SH-SY5Y (cell line): ENCODE results near the gene CCDC159.

Source experiments
- GATA2 ChIP-seq: IDR thresholded peaks from 2 replicates; pipeline ENCODE4 v1.6.1; 2011; ENCODE audit warnings: mild to moderate bottlenecking, low read depth, low read length
- GATA3 ChIP-seq: IDR thresholded peaks from 2 replicates; pipeline ENCODE4 v1.6.1; 2011; ENCODE audit warnings: low read depth, mild to moderate bottlenecking, low read length, moderate library complexity

DNA sequence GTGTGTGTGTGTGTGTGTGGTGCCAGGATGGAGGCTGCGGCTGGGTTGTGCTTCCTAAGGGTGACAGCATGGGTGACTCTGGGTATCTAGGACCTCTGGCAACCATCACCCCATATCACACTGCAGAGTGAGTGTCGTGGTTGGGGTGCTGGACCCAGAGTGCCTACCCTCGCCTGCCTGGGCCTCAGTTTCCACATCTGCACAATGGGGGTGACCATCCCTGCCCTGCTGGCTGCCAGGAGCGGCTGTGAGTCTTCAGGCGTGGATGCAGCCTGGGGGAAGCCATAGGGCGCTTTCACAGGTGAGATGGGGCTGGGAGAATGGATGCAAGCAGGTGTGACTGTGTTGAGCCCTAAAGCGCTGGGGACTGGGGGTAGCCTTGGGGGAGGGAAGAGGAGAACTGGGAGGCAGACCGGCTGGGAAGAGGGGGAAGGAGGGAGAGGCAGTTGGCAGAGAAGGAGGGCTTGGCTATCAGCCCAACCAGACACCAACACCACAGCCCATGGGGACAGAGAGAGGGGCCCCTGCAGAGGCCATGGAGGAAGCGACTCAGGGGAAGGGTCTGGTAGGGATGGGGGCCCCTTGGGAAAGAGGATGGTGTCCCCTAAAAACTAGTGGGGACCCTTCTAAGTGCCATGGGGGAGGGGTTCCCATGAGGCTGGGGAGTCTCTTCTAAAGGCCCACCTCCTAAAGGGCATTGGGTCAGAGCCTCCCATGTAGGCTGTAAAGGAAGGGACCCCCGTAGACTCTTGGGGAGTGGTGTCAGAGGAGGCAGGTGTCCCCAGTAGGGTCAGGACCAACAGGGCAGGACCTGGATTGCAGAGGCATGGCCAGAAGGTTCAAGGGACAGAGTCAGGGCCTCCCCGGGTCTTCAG, 10.6 kb downstream of the CCDC159 start:
- TF ChIP-seq GATA3 = no peak
- no peak for TF ChIP-seq GATA2
